GM21528 (cell line): Measurements from ENCODE around the gene FAM124A.

Source experiments
- ATAC-seq: cut with Tn5 transposase; IDR thresholded peaks from one replicate; pipeline ENCODE4 v1.9.1; 2021; ENCODE audit warnings: mild to moderate bottlenecking, moderate library complexity; ENCODE audit not compliant: unreplicated experiment, low FRiP score

The FAM124A gene

DNA sequence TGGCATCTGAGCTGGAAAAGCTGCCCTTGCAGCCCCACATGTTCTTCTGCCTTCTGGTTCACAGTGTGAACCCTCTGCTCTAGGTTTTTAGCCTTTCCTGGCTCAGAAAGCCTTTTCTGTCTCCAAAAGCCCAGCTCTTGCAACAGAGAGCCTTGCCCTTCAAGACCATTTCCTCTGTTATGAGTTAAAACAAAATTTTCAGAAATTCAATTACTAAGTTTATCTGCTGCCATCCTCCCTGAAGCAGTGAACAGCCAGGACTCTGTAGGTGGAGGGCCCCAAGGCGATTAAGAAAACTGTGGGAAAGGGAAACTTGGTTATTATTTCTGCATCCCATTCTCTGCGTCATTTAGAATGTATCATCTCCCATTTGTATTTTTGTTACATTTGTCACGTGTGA, 18.8 kb downstream of the FAM124A start:
- ATAC-seq = no peak

DNA sequence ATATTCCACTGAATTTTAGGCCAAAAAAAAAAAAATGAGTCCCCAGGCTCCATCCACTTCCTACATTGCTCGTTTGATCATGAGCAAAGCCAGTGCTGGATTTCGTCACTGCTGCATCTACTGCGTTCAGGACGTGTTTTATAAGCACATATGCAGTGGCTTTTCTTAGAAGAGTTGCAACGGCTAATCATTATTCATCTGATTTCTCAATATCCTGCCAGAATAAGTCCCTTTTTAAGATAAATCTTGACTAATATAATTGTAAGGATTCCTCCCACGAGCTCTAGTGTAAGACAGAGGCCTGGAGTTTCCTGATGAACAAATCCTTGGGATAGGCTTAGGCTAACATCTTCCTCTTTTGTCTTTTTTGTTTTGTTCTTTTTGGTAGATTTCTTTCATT, 19.5 kb downstream of the FAM124A start:
- ATAC-seq = no peak

DNA sequence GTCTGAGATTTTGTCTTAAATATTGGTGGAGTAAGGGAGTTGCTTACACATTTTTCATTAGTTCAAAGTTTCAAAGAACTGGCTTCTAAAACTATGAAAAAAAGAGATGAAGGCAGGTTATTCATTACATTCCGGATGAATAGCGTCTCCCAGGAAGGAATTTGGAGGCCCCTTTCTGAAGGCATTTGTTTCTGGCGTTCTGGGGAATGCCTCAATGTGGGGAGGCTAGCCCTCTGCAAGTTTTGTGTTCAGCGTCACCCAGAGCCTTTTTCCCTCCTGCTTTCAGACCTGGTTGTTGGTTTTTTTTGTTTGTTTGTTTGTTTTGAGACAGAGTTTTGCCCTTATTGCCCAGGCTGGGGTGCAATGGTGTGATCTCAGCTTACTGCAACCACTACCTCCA, 21.0 kb downstream of the FAM124A start:
- no peak for ATAC-seq

DNA sequence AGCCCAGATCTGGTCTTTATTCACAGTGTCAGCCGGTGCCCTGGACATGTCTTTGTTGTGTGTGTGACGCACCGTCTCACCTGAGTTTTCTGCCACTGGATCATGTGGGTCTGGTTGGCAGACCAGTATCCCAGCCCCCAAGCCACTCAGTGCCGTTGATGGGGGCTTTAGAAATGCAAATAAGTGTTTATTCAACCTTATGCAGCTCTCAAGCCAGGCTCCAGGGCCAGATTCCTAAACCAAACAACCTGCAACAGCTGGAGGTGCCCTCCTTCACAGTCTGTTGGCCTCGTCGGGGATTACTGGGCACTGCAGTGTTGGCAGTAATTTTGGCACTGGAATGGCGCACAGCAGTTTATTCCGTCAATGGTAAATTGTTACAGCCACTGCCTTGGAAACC, 21.6 kb downstream of the FAM124A start:
- ATAC-seq = no peak

DNA sequence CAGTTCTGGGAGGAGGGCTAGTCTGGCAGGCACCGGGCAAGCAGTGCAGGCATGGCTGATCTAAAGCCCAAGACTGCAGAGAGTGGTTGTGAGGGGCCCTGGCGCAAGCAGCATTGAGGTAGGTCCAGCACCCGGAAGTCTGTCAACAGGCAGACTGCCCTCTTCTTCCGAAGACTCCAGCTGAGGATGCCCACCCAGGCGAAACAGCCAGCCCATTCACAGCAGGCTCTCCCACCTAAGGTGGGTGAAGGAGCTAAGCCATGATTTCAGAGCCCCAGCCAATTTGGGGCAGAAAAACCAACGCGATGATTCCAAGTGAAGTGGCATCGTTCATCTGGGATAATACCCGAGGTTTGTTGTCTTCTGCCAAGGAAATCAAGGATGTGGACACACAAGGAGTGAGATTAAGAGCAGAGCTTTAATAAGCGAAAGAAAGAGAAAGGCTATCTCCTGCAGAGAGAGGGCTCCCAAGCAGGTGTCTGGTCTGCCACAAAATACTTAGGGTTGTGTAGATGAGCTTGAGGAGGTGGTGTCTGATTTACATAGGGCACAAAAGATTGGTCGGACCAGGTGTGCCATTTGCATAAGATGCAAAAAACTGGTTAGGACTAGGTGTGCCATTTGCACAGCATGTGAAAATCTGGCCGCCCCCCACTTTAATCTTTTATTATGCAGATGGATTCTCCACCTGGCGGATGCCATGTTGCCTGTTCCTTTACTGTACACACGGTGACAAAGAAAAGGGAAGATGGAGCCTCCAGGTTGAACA, 22.6 kb downstream of the FAM124A start:
- ATAC-seq = no peak

DNA sequence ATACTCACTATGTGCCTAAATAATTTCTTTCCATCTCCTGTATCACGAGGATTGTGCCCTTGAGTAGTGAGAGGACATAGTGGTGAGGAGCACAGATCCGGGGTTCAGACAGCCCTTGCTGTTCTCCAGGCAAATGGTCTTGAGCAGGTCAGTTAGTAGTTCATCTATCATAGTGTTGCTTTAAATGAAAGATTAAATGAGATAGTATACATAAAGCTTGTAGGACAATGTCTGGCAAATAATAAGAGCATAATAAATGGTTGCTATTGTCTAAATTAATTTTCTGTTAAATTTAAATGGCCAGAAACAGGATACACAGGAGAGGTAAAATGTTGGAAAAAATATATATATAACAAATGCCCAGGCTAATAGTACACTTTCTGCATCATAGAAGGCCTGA, 23.4 kb downstream of the FAM124A start:
- ATAC-seq = no peak

DNA sequence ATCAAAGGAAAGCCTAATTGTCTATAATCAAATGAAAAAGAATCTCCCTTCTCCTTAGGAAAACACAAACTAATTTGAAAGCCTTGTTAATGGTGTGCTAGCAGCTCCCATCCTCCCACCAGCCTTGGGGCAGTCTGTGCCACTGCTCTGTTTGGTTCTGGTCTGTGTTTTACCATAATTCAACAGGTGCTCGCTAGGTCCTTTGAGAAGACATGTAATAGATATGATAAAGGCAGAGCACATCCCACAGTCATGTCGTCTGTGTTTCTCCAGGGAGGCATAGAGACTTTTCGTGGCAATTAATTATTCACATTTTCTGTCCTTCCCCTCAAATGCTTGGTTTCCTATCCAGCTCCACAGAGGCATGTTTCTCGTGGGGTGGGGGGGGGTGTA, 23.8 kb downstream of the FAM124A start:
- no peak for ATAC-seq

DNA sequence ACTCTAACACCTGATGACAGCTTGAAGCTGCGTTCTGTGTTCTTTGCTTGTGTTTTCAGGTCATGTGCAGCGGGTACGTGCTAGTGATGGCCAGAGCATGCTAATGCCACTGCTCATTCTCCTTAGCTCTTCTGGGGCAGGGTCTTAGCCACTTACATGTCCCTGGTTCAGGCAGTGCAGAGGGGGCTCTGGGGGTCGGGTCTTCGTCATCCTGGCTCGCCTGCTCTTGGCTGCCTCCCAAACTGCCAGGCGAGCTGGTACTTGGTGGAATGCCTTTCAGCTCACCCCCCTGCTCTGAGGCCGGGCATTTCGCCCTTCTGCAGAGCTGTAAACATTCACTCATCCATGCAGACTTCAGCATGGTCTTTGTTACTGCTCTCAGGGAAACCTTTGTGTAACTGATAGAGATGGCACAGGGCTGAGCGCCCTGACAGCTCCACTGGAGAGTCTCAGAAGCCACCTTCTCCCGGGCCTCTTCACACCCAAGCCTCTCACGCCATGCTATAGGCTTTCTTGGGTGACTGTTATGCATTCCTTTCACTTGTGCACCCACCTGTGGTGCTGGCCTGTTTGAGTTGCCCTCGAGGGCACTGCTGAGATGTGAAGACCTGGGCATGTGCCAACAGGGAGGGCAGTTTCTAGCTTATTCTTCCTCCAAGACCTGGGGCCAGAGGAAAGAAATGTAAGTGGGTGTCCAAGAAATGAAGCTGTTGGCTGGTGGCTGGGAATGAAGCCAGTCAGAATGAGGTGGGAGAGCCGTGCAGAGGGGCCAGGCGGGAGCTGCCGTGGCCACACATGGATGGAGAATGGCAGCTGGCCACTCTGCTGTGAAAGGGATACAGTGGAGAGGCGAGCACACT, 24.4 kb downstream of the FAM124A start:
- no peak for ATAC-seq

DNA sequence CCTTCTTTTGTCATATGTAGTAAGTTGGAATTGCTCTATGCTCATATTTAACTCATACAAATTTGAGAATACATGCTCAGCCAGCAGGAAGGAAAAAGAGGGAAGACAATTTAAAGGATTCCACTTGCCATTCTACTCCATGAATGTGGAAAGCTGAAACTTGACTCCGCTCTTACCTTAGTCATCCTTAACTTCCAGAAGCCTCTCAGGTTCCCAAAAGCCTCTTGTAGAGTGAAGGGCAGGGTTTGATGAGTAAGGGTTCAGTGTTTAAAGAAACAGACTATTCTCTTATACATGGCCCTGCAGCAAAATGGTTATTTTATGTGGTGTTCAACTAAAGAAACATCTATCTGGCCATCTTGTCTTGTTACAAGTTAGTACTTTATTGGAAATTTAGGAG, 27.1 kb downstream of the FAM124A start:
- no peak for ATAC-seq

DNA sequence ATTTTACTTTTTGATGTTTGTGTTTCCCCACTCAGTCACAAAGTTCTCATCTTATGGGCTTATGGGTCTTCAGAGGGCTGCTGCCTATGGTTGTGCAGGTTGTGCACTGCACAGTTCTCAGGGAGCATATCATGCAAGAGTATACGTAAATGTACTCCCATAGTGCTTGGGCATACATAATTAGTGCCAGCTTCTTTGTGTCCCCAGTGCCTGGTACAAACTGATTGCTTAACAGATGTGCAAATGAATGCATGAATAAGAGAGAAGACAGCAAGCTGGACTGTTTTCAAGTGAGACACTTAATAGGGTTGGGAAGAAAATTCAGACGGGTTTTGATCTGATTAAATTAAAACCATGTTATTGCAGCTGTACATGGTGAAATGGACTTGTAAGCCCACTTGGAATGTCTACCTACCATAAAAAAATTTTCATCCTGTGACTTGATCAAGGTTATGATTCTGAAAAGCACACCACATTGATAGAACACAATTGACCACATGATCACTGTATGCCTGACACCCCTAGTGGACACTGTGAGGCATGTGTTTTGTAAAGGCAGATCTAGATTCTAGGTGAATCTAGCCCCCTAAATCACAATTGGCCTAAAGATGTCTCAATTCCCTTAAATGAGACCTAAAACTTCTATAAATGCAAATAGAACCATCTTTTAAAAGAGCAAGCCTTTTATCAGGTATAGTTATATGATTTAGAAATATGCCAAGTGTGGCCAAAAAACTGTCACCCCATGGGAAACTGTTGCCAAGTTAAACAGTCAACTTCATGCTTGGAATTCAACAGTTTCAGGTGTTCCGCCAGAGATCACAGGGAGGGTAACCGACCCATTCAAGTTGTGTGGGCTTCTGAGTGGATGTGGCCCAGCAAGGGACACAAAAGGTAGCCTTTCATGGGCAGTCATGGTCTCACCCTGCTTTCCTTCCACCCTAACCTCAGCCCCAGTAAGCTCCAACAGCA, 27.9 kb downstream of the FAM124A start:
- no peak for ATAC-seq

DNA sequence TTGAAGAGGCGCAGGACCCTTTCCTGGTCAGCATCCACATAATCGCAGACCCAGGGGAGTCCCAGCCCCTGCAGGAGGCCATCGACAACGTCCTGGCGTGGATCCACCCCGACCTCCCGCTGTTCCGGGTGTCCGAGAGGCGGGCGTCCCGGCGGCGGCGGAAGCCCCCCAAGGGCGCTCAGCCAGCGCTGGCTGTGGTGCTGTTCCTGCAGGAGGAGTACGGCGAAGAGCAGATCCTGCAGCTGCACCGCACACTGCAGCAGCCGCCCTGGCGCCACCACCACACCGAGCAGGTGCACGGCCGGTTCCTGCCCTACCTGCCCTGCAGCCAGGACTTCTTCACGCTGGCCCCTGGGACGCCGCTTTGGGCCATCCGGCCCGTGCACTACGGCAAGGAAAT, 29.3 kb downstream of the FAM124A start:
- no peak for ATAC-seq

DNA sequence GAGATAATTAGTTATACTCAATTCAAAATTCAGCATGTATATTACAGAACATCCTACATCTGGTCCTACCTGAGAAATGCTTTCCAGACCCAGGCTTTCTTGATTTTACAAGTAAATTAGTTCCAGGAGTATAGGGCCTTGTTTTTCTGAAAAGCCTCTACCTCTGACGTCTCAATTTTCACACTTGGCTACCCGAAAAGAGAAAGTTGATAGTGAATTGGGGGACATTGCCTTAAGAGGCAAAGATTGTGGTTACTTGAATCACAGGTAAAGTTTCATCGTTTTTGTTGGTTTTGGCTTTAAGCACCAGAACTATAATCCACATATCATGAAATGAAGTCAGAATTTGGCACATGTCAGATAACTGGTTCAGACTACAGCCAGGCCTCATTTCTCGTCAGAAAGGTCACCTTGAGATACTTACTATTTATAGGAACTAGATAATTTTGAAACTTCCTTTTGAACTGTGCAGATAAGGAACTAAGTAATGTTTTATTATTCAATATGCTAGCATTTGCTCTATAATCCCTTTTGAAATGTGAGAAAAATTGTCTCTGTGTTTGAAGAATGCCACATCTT, 30.8 kb downstream of the FAM124A start:
- ATAC-seq = no peak

DNA sequence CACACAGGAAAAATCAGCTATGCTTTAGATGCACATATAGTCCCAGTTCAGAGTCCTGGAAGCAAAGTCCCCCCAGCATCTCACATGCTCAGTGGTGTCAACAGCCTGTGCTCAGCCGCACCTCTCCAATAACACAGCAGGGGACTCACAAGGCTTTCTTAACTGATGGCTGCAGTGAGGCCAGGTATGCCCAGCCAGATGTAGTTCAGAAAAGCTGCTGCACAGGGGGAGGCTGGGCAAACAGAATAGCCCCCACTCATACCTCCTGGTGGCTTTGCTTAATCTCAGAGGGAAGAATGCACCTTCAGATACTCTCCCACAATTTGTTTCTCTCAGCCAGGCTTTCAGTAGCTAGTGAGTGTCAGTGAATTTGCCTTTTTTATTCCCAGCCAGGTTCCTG, 33.4 kb downstream of the FAM124A start:
- no peak for ATAC-seq

DNA sequence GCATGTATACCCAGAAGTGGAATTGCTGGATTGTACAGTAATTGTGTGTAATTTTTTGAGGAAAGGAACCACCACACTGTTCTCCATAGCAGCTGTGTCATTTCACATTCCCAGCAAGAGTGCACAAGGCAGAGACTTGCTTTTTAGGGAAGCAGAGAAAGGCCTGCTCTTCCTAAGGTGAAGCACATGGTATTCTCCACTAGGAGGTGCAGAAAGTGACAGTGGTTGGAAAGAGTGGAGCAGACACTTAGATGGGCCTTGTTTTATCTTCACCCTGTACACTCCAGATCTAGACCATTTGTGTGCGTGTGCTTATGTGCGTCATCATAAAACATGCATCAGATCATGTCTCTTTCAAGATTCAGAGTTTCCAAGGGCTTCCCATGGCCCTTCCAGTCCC, 35.0 kb downstream of the FAM124A start:
- ATAC-seq = no peak

DNA sequence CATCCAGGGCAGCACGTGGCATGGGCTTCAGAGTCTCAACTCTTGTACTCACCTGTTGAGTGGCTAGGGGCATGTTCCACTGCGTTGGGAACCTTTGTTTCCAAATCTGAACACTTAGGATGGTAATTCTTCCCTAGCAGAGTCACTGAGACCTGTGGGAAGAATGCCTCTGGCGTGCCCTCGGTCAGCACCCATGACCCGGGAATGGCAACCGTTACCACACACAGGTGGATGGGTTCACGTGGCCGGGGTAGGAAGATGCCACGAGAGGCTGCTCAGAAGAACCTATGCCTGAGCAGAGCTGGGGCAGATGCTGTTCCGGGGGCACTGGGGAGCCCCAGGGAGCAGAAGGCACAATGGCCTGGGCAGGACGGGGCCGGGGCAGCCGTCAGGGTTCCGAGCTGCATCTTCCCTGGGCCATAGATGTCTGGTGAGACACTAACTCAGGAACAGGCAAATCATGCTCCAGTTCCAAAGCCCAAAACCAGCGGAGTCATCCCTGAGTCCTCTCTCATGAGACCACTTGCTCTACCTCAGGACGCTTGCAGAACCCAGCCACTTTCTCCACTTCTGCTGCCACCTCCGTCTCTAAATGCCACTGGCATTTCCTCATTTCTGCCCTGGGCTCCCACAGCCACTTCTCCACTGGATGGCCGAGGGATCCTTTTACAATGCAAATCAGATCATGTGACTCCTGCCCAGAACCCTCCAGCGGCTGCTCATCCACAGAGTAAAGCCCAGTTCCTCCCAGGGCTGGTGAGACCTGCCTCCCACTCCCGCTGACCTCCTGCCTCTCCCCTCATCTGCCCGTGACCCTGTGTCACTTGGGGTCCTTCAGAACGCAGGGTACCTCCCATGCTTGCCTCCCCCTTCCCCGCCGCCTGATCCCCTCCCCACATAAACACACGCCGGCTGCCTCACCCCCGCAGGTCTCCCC, 36.7 kb downstream of the FAM124A start:
- no peak for ATAC-seq

DNA sequence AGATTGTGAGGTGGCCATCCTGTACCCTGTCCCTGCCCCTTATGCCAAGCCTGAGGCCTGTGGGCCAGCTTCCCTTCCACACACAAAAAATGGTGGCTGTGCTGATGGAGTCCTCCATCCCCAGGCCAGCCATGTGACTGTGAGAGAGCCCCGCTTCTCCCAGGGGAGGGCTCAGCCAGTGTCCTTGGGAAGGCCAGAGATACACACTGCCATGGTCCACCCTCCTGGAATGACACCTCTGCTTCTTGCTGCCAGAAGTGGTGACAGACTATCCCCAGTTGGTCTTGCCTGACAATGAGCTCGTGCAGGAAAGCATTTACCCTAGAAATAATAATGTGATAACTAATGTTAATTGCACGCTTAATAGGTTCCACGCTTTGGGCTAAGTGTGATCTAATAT, 38.0 kb downstream of the FAM124A start:
- ATAC-seq = no peak

DNA sequence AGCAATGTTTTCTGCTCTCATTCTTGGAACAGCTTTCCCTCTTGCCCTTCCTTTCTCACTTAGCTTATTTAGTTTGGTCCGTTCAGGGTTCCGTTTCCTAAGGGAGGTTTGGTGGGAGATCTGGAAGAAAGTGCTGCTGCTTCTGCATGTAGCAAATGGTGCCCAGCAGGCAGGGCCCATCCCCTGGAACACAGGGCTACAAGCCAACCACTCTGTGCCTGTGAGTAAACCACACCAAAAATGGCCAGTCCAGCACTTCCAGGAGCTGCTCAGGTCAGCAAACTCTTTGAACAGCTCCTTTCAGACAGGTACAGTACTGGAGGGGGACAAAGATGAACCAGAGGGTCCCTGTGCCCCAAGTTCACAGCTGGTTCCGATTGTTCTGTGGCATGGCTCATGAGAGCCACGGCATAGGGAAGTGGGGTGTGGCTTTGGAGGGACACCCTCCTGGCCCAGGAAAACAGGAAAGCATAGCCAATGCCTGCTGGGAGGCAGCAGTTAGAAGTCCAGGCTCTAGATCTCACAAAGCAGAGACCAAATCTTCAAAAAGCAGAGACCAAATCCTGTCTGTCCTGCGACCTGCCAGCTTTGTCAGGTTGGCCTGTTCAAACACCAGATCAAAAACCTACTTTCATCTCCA, 39.5 kb downstream of the FAM124A start:
- no peak for ATAC-seq

DNA sequence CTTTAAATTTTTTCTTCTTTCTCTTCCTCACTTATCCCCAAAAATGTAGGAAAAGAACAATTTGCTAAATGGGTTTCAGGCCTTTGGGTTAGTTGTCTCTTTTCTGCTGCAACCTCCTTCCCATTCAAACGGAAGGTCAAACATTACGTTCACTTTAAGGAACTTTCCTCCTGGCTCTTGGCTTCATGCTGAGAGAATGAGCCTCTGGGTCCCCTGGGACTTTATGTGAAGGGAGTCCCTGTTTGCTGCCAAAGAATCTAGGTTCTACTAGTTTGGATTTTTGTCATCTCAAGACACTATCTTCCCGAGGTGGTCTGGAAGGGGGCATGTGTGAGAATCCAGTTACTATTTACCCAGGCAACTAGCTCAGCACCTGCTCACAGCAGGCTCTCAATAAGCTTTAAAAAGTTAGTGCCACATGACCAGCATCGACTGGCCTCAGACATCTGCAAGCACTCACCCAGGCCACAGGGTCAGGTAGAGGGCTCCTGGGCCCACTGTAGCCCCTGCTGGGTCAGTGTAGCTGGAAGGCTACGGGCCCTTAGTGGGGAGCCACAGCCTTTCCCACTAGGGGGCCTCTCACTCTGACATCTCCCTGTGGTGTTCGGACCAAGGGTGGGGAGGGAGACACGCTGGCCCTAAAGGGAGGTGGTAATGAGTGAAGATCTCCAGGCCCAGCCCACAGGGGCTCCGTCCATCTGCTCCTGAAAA, 40.5 kb downstream of the FAM124A start:
- ATAC-seq = no peak
